NCI-H146 (cell line): ENCODE measurements around the gene SH3D21.

Experiments
- DNase-seq: peaks from one replicate; lab custom pipeline; 2025; lab: John Stamatoyannopoulos, UW

SH3D21 gene

GRCh38 chr1:36329817-36330216 lies 23.6 kb downstream of the SH3D21 start:
- DNase-seq: no peak

- no peak for DNase-seq
Observed at GRCh38 chr1:36330940-36331339, 24.8 kb downstream of the SH3D21 start.

GRCh38 chr1:36337830-36338229 lies 31.7 kb downstream of the SH3D21 start:
- DNase-seq: no peak

- no peak for DNase-seq
Observed at GRCh38 chr1:36339215-36339614, 33.0 kb downstream of the SH3D21 start.

- no peak for DNase-seq
Observed at GRCh38 chr1:36339615-36340014, 33.4 kb downstream of the SH3D21 start.

GRCh38 chr1:36341626-36342320 lies 35.6 kb downstream of the SH3D21 start:
- DNase-seq: no peak

GRCh38 chr1:36342426-36343185 lies 36.4 kb downstream of the SH3D21 start:
- DNase-seq: peak; percentile 3

- no peak for DNase-seq
Observed at GRCh38 chr1:36343651-36344394, 37.7 kb downstream of the SH3D21 start.

GRCh38 chr1:36344395-36344680 lies 38.2 kb downstream of the SH3D21 start:
- no peak for DNase-seq

GRCh38 chr1:36345353-36345752 lies 39.2 kb downstream of the SH3D21 start:
- DNase-seq: no peak

GRCh38 chr1:36346741-36347370 lies 40.7 kb downstream of the SH3D21 start:
- no peak for DNase-seq

GRCh38 chr1:36349241-36349671 lies 43.1 kb downstream of the SH3D21 start:
- DNase-seq: no peak

GRCh38 chr1:36349839-36350238 lies 43.7 kb downstream of the SH3D21 start:
- DNase-seq: no peak

GRCh38 chr1:36350659-36351226 lies 44.6 kb downstream of the SH3D21 start:
- DNase-seq: no peak

- DNase-seq: no peak
Observed at GRCh38 chr1:36351227-36351977, 45.2 kb downstream of the SH3D21 start.

GRCh38 chr1:36352125-36352909 lies 46.1 kb downstream of the SH3D21 start:
- no peak for DNase-seq

- DNase-seq: no peak
Observed at GRCh38 chr1:36352910-36353878, 47.0 kb downstream of the SH3D21 start.

- DNase-seq: no peak
Observed at GRCh38 chr1:36354486-36354885, 48.3 kb downstream of the SH3D21 start.

GRCh38 chr1:36355811-36356210 lies 49.6 kb downstream of the SH3D21 start:
- DNase-seq: no peak
